Mammary epithelial cell (primary cell): ENCODE results near the gene LCN2.

Experiments
- EZH2 ChIP-seq: IDR thresholded peaks from 2 replicates; pipeline ENCODE4 v1.6.1; 2012; ENCODE audit warnings: low read length, inconsistent platforms, borderline replicate concordance
- TF ChIP-seq, protein P1 (sequence below), 2 donors: IDR thresholded peaks in 1 of 2; conservative IDR thresholded peaks in 1 of 2; 2 replicates each; pipeline ENCODE4 v1.5.1; 2011 to 2012; ENCODE audit warnings: inconsistent platforms in 2 of 2, low read length in 2 of 2, mild to moderate bottlenecking in 2 of 2, control low read depth in 1 of 2, low read depth in 1 of 2; ENCODE audit not compliant: insufficient read depth in 1 of 2; ENCODE audit errors: extremely low read depth in 1 of 2

DNA sequence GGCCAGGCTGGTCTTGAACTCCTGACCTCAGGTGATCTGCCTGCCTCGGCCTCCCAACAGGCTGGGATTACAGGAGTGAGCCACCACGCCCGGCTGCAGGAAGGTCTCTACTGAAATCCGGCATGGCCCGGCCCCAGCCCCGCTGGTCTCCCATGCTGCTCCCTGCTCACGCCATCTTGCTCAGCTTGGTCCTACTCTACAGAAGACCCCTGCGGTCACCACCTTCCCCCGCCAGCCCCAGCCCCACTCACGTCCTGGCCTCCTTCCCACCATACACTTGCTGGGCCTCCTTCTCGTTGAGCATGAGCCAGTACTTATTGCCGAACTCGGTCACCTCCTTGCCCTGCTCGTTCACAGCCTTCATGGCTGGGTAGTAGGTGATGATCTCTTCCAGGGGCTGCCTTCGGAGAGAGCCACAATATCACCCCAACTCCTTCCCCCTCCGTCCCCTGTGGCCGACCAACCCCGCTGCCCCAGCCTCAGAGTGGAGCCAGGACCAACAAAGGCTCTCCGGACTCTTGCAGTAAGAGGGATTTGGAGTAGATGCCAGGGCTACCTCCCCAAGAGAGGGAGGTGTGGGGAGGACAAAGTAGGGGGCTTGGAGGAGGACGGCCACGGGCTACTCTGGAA, 25.7 kb upstream of the LCN2 start:
- TF ChIP-seq, protein P1, sequence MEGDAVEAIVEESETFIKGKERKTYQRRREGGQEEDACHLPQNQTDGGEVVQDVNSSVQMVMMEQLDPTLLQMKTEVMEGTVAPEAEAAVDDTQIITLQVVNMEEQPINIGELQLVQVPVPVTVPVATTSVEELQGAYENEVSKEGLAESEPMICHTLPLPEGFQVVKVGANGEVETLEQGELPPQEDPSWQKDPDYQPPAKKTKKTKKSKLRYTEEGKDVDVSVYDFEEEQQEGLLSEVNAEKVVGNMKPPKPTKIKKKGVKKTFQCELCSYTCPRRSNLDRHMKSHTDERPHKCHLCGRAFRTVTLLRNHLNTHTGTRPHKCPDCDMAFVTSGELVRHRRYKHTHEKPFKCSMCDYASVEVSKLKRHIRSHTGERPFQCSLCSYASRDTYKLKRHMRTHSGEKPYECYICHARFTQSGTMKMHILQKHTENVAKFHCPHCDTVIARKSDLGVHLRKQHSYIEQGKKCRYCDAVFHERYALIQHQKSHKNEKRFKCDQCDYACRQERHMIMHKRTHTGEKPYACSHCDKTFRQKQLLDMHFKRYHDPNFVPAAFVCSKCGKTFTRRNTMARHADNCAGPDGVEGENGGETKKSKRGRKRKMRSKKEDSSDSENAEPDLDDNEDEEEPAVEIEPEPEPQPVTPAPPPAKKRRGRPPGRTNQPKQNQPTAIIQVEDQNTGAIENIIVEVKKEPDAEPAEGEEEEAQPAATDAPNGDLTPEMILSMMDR (conservative IDR thresholded peaks at IDR 0.05 in 1 of 2, IDR thresholded peaks at IDR 0.05 in 1 of 2; ENCODE audit: extremely low read depth in 1 of 2, insufficient read depth in 1 of 2, low read depth in 1 of 2, low read length in 2 of 2), result no peak
- no peak for TF ChIP-seq EZH2
